ENCODE measurements around the gene STX1A. TPM values are rescaled to one million over a fixed set of nuclear protein-coding genes. Genes with fewer than 3 reads are reported as not detected.
"Not testable (repeated sequence)": the region's sequence is repeated elsewhere in the genome, so short reads cannot be mapped to it uniquely, and the experiment has no call there.

The STX1A gene
- polyA plus RNA-seq, 4 donors = 8.5 to 13.5 (median 11.1) TPM

DNA sequence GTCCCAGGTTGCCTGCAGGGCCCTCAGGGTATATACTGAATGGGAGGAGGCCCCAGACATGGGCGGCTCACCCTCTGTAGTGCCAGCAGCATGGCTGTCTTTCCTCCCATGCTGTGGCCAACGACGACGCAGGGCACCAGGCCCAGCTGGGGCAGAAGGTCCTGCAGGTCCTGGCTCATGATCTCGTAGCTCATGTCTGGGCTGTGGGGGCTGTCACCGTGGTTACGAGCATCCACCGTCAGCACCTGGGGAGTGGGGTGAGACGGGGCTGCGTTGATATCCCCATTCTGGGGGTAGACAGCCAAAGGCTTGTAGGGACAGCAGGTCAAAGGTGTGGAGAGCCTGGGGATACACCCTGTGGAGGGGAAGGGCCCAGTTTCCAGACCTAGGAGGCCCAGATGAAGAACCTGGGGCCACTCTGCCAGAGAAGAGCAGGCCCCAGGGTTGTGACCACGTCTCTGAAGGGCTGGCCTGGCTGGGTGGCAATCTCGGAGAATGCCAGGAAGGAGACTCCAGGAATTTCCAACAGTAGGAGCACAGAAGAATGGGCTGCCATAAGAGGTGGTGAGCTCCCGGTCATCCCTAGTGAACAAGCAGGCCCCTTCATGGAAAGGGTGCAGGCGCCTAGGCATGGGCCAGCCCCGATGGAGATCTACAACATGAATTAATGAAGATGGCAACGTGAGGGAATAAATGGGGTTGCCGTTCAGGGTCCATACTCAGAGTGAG is 18.2 kb upstream of the STX1A start:
- no peak for DNase-seq (ENCODE audit: low read depth in 4 of 4, low spot score in 2 of 4)

DNA sequence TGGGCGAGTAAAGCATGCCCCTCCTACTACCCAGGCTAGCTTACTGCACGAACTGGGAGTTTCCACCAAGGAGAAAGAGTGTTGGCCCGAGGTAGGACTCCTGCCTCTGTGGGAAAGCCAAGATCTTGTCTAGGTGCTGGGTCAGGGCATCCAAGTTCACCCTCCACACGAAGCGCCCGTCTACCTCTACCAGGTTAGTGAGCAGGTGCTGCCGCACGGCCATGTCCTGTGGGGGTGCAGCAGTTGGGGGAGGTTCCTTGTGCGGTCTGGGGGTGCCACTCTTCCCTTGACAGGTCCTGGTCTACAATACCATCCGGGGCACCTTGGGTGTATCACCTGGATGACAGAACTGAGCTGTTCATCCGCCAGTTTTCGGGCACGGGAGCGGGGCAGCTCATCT is 17.4 kb upstream of the STX1A start:
- DNase-seq (ENCODE audit: low read depth in 4 of 4, low spot score in 2 of 4) = no peak

DNA sequence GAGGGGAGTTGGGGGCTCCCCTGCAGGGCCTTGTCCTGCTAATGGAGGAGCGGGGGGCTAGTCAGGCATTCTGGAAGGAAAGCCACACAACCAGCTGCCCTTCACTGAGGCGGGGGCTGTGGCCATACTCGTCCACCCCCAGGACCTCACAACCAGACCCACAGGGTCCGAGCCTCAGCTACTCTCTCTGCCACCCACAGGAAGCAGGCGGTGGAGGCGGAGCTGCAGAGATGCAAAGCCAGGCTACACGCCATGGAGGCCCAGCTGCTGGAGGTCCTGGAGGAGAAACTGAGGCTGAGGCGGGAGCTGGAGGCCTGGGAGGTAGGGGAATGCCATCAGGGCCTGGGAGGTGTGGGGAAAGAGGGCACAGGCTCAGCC is 16.0 kb upstream of the STX1A start:
- DNase-seq (ENCODE audit: low read depth in 4 of 4, low spot score in 2 of 4) = no peak

DNA sequence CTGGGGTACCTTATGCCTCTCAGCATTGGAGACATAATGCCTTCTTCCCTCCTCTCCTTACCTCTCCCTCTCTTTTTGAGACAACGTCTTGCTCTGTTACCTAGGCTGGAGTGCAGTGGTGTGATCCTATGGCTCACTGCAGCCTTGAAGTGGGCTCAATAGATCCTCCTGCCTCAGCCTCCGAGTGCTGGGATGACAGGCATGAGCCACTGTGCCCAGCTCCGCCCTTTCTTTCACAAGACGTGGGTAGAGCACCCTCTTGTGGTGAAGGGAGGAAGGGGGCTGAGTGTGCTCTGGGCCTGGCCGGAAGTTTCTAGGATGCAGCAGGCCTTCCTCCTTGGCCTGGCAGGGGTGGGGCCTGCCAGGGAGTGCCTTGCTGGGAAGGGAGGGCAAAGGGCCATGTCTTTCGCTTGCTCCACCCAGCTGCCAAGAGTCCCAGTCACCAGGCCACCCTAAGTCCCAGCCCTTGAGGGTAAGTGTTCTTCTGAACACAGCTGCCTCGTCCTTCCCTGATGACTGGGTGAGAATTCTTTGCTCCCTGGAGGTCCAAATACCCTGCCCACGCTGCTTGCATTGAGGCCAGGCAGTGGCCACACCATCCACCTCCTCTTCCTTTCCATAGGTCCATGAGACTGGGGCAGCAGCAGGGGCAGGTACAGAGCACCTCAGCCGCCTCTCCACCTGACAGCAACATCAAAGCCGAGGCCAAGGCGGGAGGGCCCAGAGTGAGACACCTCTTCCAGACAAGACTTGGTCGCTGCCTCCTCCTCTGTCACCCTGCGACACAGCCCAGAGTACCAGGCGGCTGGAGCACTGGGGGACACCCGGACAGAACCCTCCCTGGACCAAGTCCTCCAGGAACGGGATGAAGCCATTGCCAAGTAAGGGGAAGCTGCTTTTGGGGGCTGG is 15.4 kb upstream of the STX1A start:
- no peak for DNase-seq (ENCODE audit: low read depth in 4 of 4, low spot score in 2 of 4)

DNA sequence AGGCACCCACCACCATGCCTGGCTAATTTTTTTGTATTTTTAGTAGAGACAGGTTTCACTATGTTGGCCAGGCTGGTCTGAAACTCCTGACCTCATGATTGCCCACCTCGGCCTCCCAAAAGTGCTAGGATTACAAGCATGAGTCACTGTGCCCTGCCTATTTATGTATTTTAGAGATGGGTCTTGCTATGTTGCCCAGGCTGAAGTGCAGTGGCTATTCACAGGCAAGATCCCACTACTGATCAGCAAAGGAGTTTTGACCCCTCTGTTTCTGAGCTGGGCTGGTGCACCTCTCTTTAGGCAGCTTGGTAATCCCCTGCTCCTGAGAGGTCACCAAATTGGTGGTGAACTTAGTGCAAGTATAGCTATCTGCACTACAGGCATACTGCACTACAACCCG is 12.9 kb upstream of the STX1A start:
- no peak for DNase-seq (ENCODE audit: low read depth in 4 of 4, low spot score in 2 of 4)

DNA sequence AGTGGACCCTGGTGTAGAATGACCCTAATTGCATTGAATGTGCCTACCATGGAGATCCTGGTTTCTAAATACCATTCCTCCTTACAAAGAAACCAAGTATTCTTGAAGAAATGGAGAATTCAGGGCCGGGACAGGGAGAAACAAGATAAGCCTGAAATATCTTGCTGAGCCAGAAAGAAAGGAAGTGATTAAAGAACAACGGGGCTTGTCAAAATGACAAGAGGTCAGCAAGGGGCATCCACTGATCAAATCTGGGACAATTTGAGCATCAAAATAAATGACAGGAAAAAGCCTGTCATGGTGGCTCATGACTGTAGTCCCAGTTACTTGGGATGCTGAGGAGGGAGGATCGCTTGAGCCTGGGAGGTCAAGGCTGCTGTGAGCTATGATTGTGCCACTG is 11.0 kb upstream of the STX1A start:
- DNase-seq (ENCODE audit: low read depth in 4 of 4, low spot score in 2 of 4) = no peak

DNA sequence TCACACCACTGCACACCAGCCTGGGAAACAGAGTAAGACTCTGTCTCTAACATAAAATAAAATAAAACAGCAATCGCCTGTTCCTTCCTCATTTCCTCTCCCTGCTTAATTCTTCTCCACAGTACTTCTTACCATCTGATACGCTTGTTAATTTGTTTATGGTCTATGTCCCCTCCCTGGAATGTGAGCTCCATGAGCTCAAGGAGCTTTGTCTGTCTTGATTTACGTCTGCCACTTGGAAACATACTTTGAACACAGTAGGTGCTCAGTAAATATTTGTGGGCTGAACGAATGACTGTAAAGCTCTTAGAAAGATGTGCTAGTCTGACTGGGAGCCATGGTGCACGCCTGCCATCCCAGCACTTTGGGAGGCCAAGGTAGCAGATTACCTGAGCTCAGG is 9.1 kb upstream of the STX1A start:
- DNase-seq (ENCODE audit: low read depth in 4 of 4, low spot score in 2 of 4) = no peak

DNA sequence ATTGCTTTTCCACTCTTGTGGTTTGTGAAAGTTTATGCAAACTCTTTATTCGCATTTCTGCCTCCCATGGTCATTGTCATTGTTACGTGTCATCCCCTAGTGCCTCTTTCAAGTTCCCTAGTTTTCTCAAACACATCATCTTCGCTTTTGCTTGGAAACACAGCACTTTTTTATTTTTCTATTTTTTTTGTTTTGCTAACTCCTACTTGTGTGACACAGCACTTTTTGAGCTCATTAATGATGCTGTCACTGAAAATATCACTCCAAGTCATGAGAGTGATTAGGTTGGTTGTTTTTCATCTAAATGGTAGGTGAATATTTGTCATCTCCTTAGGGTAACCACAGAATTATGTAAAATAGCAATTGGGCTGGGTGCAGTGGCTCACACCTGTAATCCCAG is 8.5 kb upstream of the STX1A start:
- DNase-seq (ENCODE audit: low read depth in 4 of 4, low spot score in 2 of 4) = no peak

DNA sequence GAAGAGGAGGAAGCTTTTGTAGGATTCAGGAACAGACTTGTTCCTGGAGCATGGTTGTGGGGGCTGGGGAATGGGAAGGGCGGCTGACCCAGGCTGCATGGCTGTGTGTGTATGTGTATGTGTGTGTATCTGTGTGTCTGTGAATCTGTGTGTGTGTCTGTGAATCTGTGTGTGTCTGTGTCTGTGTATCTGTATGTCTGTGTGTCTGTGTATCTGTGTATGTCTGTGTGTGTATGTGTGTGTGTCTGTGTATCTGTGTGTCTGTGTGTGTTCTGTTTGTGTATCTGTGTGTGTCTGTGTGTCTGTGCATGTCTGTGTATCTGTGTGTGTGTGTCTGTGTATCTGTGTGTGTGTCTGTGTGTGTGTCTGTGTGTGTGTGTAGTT is 6.6 kb upstream of the STX1A start:
- no peak for DNase-seq (ENCODE audit: low read depth in 4 of 4, low spot score in 2 of 4)

DNA sequence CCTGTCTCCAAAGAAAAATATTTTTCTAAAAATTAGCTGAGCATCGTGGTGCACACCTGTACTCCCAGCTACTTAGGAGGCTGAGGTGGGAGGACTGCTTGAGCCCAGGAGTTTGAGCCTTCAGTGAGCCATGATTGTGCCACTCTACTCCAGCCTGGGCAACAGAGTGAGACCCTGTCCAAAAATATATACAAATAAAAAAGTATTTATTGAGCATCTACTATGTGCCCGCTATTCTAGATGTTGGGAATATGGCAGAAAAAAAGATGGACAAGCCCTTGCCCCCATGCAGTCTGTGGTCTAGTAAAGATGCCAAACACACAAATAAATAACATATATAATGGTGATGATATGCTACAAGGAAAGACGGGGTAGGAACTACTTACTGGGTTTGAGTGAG is 4.3 kb upstream of the STX1A start:
- no peak for DNase-seq (ENCODE audit: low read depth in 4 of 4, low spot score in 2 of 4)

DNA sequence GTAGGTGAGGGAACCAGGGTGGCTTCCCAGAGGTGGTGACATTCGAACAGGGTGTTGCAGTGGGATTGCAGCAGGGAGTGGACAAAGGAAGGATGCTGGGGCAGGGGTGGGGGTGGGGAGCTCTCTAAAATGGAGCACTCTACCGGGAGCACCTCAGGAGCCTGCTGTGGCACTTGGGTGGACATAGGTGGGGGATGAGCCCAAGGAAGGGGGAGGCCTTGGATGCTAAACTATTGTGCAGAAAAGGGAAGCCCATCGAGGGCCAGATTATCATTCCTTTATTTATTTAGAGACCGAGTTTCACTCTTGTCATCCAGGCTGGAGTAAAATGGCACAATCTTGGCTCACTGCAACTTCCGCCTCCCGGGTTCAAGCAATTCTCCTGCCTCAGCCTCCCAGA is 3.3 kb upstream of the STX1A start:
- no peak for DNase-seq (ENCODE audit: low read depth in 4 of 4, low spot score in 2 of 4)

DNA sequence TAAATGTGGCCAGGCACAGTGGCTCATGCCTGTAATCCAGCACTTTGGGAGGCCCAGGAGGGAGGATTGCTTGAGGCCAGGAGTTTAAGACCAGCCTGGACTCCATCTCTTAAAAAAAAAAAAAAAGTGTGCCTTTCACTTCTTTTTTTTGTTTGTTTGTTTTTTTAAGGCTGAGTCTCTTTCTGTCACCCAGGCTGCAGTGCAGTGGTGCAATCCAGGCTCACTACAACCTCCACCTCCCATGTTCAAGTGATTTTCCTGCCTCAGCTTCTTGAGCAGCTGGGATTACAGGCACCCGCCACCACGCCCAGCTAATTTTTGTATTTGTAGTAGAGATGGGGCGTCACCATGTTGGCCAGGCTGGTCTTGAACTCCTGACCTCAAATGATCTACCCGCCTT is 2.7 kb upstream of the STX1A start:
- DNase-seq (ENCODE audit: low read depth in 4 of 4, low spot score in 2 of 4) = not testable (repeated sequence)

DNA sequence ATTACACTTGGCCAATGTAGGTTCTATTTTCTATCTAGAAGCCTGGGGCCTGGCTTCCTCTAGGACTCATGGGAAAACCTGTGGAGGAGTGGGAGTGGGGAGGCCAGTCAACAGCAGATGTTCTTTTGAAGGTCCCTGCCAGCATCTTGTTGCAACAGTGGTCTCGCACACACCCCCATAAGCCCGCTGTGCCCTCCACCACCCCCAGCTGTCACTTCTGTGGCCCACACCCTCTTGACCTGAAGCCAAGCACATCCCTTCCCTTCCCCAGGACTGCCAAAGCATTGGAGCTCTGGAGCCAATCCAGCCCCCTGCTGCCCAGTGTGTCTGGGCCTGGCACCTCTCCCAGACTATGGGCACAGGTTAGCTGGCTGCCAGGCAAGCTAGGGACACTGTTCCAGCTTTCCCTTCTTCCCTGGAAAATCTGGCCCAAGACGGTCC is 1.9 kb upstream of the STX1A start:
- no peak for DNase-seq (ENCODE audit: low read depth in 4 of 4, low spot score in 2 of 4)

DNA sequence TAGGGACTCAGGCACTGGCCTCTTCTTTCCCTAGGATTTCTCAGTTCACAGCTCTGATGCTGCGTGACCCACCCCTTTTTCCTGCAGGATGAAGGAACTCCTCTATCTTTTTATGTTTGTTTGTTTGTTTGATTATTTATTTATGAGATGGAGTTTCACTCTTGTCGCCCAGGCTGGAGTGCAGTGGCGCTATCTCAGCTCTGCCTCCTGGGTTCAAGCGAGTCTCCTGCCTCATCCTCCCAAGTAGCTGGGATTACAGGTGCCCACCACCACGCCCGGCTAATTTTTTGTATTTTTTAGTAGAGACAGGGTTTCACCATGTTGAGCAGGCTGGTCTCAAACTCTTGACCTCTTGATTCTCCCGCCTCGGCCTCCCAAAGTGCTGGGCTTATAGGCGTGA is 974 bp upstream of the STX1A start:
- not testable (repeated sequence) for DNase-seq (ENCODE audit: low read depth in 4 of 4, low spot score in 2 of 4)

DNA sequence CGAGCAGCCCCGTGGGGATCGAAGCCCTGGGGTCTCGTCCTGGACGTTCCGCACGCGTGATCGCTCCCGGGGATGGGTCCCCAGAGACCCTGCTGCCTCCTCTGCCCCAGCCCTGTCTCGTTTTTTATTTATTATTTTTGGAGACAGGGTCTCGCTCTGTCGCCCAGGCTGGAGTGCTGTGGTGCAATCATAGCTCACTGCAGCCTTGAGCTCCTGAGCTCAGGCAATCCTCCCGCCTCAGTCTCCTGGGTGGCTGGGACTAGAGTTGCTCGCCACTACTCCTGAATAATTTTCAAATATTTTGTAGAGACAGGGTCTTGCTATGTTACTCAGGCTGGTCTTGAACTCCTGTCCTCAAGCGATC is 319 bp upstream of the STX1A start:
- no peak for DNase-seq (ENCODE audit: low read depth in 4 of 4, low spot score in 2 of 4)

DNA sequence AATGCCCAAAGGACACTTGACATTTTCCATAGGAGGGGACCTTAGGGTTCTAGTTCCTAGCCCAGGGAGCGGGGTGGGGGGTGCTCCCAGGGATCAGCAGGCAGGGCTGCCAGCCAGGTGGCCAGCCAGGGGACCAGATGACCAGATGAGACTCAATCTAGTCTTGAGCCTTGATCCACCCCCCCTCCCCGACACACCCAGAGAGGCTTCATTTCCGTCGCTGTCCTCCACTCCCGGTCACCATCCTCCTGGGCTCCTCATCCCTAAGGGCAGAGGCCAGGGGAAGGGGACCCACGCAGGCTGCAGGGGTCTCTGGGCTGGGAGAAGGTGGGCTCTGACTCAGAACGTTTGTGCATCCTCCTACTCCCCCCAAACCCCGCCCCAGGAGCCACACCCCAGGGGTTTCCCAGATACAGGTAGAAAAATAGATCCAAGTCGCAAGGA is 1.0 kb downstream of the STX1A start:
- no peak for DNase-seq (ENCODE audit: low read depth in 4 of 4, low spot score in 2 of 4)

DNA sequence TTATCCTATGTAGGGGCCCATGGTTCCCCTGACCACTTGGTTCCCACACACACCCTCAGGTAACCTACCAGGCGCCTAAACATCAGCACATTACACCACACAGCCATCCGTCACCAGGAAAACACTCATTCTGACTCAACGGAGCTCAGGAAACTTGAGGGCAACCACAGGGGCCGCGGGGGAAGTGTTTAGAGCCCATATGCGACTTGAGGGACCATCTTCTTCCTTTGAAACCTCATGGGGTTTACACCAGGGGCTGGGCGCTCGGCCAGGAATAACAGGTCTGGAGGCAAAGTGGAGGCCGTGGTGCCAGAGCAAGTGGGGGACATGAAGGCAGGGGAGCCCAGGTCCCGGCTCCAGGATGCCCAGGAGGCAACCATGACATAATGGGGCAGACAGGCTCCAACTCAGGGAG is 1.5 kb downstream of the STX1A start:
- no peak for DNase-seq (ENCODE audit: low read depth in 4 of 4, low spot score in 2 of 4)

DNA sequence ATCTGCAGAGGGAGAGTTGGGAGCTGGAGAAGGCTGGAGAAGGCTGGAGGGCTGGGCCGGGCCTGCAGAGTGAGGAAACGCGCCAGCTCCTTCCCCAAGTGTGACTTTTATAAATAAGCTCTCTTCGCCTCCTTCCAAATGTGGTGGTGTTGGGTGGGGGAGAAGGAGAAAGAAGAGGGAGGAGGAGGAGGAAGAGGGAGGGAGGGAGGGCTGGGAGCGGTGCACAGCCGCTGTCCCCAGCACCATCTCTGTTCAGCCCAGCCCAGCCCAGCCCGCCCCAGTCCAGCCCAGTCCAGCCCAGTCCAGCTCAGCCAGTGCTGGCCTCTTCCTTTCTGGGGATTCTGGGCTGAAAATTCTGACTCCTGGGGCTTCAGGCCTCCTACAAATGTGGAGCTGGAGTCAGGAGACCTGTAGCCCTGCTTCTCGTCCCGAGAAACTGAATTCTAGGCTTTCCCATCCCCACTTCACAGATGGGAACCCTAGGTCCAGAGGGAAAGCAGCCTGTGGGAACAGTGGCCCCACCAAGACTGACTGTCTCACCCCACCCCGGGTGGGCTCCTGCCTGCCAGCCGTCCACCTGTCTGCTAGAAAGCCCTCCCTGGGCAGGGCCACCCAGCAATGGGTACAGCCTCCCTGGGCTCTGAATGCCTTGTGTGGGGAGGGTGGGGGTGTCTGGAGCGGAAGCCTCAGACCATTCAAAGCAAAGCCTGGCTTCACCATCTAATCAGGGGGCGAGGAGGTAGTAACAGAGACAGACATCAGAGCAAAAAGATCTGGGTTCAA is 2.3 kb downstream of the STX1A start:
- no peak for DNase-seq (ENCODE audit: low read depth in 4 of 4, low spot score in 2 of 4)

DNA sequence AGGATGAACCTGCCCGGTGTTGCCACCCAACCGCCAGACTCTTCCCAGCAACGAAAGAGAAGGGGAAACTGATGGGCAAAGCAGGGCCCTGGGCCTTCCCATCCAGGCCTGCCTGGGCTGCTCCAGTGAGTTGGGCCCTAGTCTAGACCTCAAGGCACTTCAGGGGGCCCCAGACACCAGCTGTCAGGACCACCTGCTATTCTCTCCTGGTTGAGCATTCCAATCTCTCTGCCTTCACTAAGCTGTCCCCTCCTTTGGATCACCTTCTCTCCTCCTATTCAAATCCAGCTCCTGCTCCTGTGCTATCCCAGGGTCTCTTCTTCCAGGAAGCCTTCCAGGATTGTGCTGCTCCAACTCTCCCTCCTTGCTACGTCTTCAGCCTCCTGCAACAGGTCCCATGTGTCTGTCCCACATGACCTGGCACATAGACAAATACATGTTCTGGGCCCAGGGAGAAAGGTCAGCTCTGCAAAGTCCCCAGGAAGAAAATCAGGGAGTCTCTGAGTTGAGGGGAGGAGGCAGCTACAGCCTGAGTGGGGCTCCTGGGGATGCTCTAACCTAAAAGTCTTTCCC is 3.1 kb downstream of the STX1A start:
- DNase-seq (ENCODE audit: low read depth in 4 of 4, low spot score in 2 of 4) = no peak

DNA sequence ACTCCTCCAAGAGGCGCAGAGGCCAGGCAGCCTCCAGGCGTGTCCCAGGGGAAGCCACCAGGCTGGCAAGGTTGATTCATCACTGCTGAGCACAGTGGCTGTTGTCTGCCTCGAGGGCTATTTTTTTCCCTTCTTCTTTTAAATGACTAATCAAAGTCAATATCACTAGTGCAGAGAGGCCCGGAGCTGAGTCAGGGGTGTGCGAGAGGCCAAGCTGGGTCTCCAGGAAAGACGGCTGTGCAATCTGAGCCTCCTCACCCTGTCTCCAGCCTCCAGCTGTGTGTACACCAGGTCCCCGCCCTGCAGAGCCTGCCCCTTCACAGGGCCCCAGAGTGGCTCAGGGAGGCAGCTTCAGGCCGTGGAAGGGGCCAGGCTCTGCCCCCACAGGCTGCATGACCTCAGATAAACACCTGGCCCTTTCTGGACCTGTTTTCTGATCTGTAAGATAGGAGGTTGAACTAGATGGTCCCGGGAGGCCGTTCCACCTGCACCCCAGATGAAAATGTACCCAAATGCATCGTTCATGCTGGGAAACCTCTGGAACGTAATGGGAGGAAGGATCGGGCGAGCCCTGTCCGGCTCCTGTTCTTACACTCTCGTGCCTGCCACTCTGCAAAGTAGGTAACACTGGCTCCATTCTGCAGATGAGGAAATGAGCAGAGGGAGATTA is 3.7 kb downstream of the STX1A start:
- no peak for DNase-seq (ENCODE audit: low read depth in 4 of 4, low spot score in 2 of 4)

Measured in left renal cortex interstitium (tissue), 4 donors.